GM12874 (cell line): Measurements from ENCODE around the gene CHCHD3.

Source experiments
- CTCF ChIP-seq: IDR thresholded peaks from 2 replicates; pipeline ENCODE4 v1.5.1; 2011; ENCODE audit warnings: low read depth, mild to moderate bottlenecking, control low read depth, low read length, moderate library complexity; ENCODE audit not compliant: insufficient read depth

The CHCHD3 gene

GRCh38 chr7:133061357-133061756, 20.5 kb downstream of the CHCHD3 start:
- TF ChIP-seq CTCF, result no peak

GRCh38 chr7:133060004-133060403, 21.9 kb downstream of the CHCHD3 start:
- TF ChIP-seq CTCF, result no peak

GRCh38 chr7:133059263-133059662, 22.6 kb downstream of the CHCHD3 start:
- TF ChIP-seq CTCF, result no peak

- TF ChIP-seq CTCF, result no peak
These were observed 25.3 kb downstream of the CHCHD3 start for GRCh38 chr7:133056370-133057238.

- TF ChIP-seq CTCF, result no peak
These were observed 27.6 kb downstream of the CHCHD3 start for GRCh38 chr7:133054162-133054840.

- no peak for TF ChIP-seq CTCF
These were observed 28.5 kb downstream of the CHCHD3 start for GRCh38 chr7:133053321-133053891.

DNA sequence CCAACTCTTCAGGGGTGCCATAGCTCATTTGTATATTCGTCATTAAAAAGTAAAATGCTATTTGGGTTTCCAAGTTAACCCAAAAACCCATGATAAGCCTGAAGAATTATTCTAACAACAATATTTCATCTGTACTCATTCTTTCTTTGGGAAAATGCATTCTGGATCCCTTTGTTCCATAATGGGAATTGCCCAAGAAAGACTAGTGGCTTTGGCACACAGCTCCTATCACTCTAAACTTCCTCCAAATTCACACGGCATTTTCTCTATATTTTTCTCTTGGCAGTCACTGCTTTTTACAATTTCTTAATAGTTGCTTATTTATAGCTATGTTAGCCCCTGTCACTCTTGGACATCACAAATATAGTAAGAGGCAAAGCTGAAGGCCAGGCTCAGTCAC, 29.1 kb downstream of the CHCHD3 start:
- TF ChIP-seq CTCF, result no peak
